D721Med (cell line): Measurements from ENCODE around the gene NISCH.

Experiments
- DNase-seq: peaks from one replicate; pipeline ENCODE4 v3.0.0; 2011; ENCODE audit warnings: low spot score; ENCODE audit not compliant: insufficient read length
- FAIRE-seq: peaks from 2 replicates; lab custom pipeline; 2011; peaks lifted over from hg19 to GRCh38; lab: Jason Lieb, UNC
- CTCF ChIP-seq: IDR thresholded peaks from 2 replicates; pipeline ENCODE4 v1.5.1; 2012; ENCODE audit warnings: mild to moderate bottlenecking, control low read depth; ENCODE audit not compliant: insufficient read depth; ENCODE audit errors: missing control alignments

The NISCH gene

GRCh38 chr3:52420388-52420787 lies 35.0 kb upstream of the NISCH start:
- FAIRE-seq (no peak), DNase-seq (no peak)
- TF ChIP-seq CTCF, result no peak

GRCh38 chr3:52422669-52423068 lies 32.7 kb upstream of the NISCH start:
- no peak for TF ChIP-seq CTCF
- DNase-seq, result no peak
- no peak for FAIRE-seq

GRCh38 chr3:52423173-52423572 lies 32.2 kb upstream of the NISCH start:
- no peak for TF ChIP-seq CTCF
- DNase-seq, result no peak
- no peak for FAIRE-seq

GRCh38 chr3:52428151-52429005 lies 27.0 kb upstream of the NISCH start:
- DNase-seq, result peak; percentile 67
- peak; percentile 94 for FAIRE-seq
- TF ChIP-seq CTCF, result peak; percentile 97

- FAIRE-seq (no peak), DNase-seq (no peak)
- TF ChIP-seq CTCF, result no peak
These were observed 26.4 kb upstream of the NISCH start for GRCh38 chr3:52429031-52429430.

- DNase-seq (no peak), FAIRE-seq (no peak)
- TF ChIP-seq CTCF, result no peak
These were observed 25.5 kb upstream of the NISCH start for GRCh38 chr3:52429779-52430415.

- DNase-seq (no peak), FAIRE-seq (no peak)
- no peak for TF ChIP-seq CTCF
These were observed 25.0 kb upstream of the NISCH start for GRCh38 chr3:52430416-52430810.
